H9 (cell line): ENCODE results near the gene ZMYND8. TPM values are rescaled to one million over a fixed set of nuclear protein-coding genes. Genes with fewer than 3 reads are reported as not detected.

ENCODE experiments used
- DNase-seq: peaks from one replicate; pipeline ENCODE4 v3.0.0-alpha.2; 2017
- H2AFZ ChIP-seq: one replicate; pipeline ENCODE4 v1.6.1; 2013; ENCODE audit warnings: mild to moderate bottlenecking, low read length, control low read depth, moderate library complexity
- H2AK5ac ChIP-seq: 2 replicates; pipeline ENCODE4 v1.6.1; 2013; ENCODE audit warnings: low read length, control low read depth, mixed read lengths; ENCODE audit not compliant: insufficient read length
- H2BK120ac ChIP-seq: one replicate; pipeline ENCODE4 v1.6.1; 2013; ENCODE audit warnings: low read depth, mild to moderate bottlenecking, low read length, control low read depth, inconsistent platforms; ENCODE audit not compliant: poor library complexity, severe bottlenecking
- H2BK12ac ChIP-seq: 2 replicates; pipeline ENCODE4 v1.6.1; 2013; ENCODE audit warnings: low read length, control low read depth, mixed read lengths, low read depth; ENCODE audit not compliant: insufficient read length
- H2BK15ac ChIP-seq: 2 replicates; pipeline ENCODE4 v1.6.1; 2013; ENCODE audit warnings: low read depth, low read length, control low read depth
- H2BK20ac ChIP-seq: one replicate; pipeline ENCODE4 v1.6.1; 2013; ENCODE audit warnings: low read depth, mild to moderate bottlenecking, low read length, control low read depth, inconsistent platforms; ENCODE audit not compliant: poor library complexity, severe bottlenecking
- H2BK5ac ChIP-seq: 2 replicates; pipeline ENCODE4 v1.6.1; 2013; ENCODE audit warnings: low read length, control low read depth, mixed read lengths; ENCODE audit not compliant: insufficient read length
- H3K14ac ChIP-seq: 2 replicates; pipeline ENCODE4 v1.6.1; 2013; ENCODE audit warnings: low read length, control low read depth; ENCODE audit not compliant: insufficient read depth
- H3K18ac ChIP-seq: 2 replicates; pipeline ENCODE4 v1.6.1; 2013; ENCODE audit warnings: low read depth, mild to moderate bottlenecking, mixed read lengths, low read length, control low read depth; ENCODE audit not compliant: insufficient read length
- H3K23ac ChIP-seq: 2 replicates; pipeline ENCODE4 v1.6.1; 2013; ENCODE audit warnings: low read length, control low read depth, mixed read lengths, low read depth; ENCODE audit not compliant: insufficient read length
- H3K23me2 ChIP-seq: 2 replicates; pipeline ENCODE4 v1.6.1; 2013; ENCODE audit warnings: low read depth, mild to moderate bottlenecking, mixed read lengths, low read length, control low read depth; ENCODE audit not compliant: insufficient read length, poor library complexity, severe bottlenecking
- H3K27ac ChIP-seq: 2 replicates; pipeline ENCODE4 v1.5.1; 2013; ENCODE audit warnings: low read length, control low read depth, mixed read lengths, low read depth; ENCODE audit not compliant: insufficient read length
- H3K27me3 ChIP-seq: 2 replicates; pipeline ENCODE4 v1.6.1; 2013; ENCODE audit warnings: low read length, control low read depth, inconsistent platforms; ENCODE audit not compliant: insufficient read depth
- H3K4ac ChIP-seq: 2 replicates; pipeline ENCODE4 v1.6.1; 2013; ENCODE audit warnings: low read depth, mild to moderate bottlenecking, control low read depth, inconsistent platforms, low read length, moderate library complexity
- H3K4me1 ChIP-seq: 2 replicates; pipeline ENCODE4 v1.6.1; 2013; ENCODE audit warnings: low read length, control low read depth, inconsistent platforms; ENCODE audit not compliant: insufficient read depth
- H3K4me2 ChIP-seq: 2 replicates; pipeline ENCODE4 v1.6.1; 2013; ENCODE audit warnings: low read length, control low read depth, mixed read lengths; ENCODE audit not compliant: insufficient read length, insufficient read depth
- H3K56ac ChIP-seq: 2 replicates; pipeline ENCODE4 v1.6.1; 2013; ENCODE audit warnings: low read depth, mild to moderate bottlenecking, mixed read lengths, low read length, control low read depth; ENCODE audit not compliant: insufficient read length
- H3K79me1 ChIP-seq: 2 replicates; pipeline ENCODE4 v1.6.1; 2013; ENCODE audit warnings: low read depth, mild to moderate bottlenecking, moderate library complexity, low read length, control low read depth, inconsistent platforms; ENCODE audit not compliant: insufficient read depth, poor library complexity, severe bottlenecking
- H3K79me2 ChIP-seq: 2 replicates; pipeline ENCODE4 v1.6.1; 2013; ENCODE audit warnings: low read length, control low read depth, inconsistent platforms; ENCODE audit not compliant: insufficient read depth
- H3K9ac ChIP-seq: 2 replicates; pipeline ENCODE4 v1.6.1; 2013; ENCODE audit warnings: low read length, control low read depth, mixed read lengths; ENCODE audit not compliant: insufficient read length; ENCODE audit errors: extremely low read depth
- H3K9me3 ChIP-seq: one replicate; pipeline ENCODE4 v1.6.1; 2013; ENCODE audit warnings: low read depth, low read length, inconsistent platforms; ENCODE audit not compliant: control insufficient read depth
- H3T11ph ChIP-seq: one replicate; pipeline ENCODE4 v1.6.1; 2013; ENCODE audit warnings: mild to moderate bottlenecking, low read length, control low read depth, inconsistent platforms
- H4K20me1 ChIP-seq: one replicate; pipeline ENCODE4 v1.6.1; 2013; ENCODE audit not compliant: control insufficient read depth, insufficient read length, insufficient read depth
- H4K5ac ChIP-seq: 2 replicates; pipeline ENCODE4 v1.6.1; 2013; ENCODE audit warnings: low read depth, mild to moderate bottlenecking, mixed read lengths, low read length, control low read depth; ENCODE audit not compliant: insufficient read length
- H4K8ac ChIP-seq: replicated peaks from 2 replicates; pipeline ENCODE4 v1.6.1; 2013; ENCODE audit warnings: low read length, control low read depth, mixed read lengths, low read depth; ENCODE audit not compliant: insufficient read length
- H4K91ac ChIP-seq: 2 replicates; pipeline ENCODE4 v1.6.1; 2013; ENCODE audit warnings: low read depth, mild to moderate bottlenecking, moderate library complexity, mixed read lengths, low read length, control low read depth; ENCODE audit not compliant: insufficient read length
- H3K27ac Mint-ChIP-seq, 3 experiments: 2 replicates in 2 of 3; 3 replicates in 1 of 3; pipeline ENCODE4 v1.8.0; 2020 to 2021; ENCODE audit warnings: mixed read lengths in 3 of 3, mild to moderate bottlenecking in 1 of 3, moderate library complexity in 1 of 3
- H3K27me3 Mint-ChIP-seq: 2 replicates; pipeline ENCODE4 v1.8.0; 2021; ENCODE audit warnings: low read depth, mild to moderate bottlenecking, moderate library complexity, mixed read lengths
- H3K36me3 Mint-ChIP-seq, 3 experiments: 2 replicates in 2 of 3; 3 replicates in 1 of 3; pipeline ENCODE4 v1.8.0; 2020 to 2021; ENCODE audit warnings: low read depth in 3 of 3, mixed read lengths in 3 of 3; ENCODE audit not compliant: insufficient read depth in 1 of 3
- H3K4me1 Mint-ChIP-seq, 2 experiments: 2 replicates each; pipeline ENCODE4 v1.8.0; 2020; ENCODE audit warnings: mixed read lengths in 2 of 2
- H3K4me3 Mint-ChIP-seq, 2 experiments: 2 replicates in 1 of 2; 3 replicates in 1 of 2; pipeline ENCODE4 v1.8.0; 2020 to 2021; ENCODE audit warnings: mild to moderate bottlenecking in 2 of 2, mixed read lengths in 2 of 2, moderate library complexity in 1 of 2
- H3K9me3 Mint-ChIP-seq, 2 experiments: 2 replicates in 1 of 2; 3 replicates in 1 of 2; pipeline ENCODE4 v1.8.0; 2020; ENCODE audit warnings: mild to moderate bottlenecking in 2 of 2, mixed read lengths in 2 of 2, moderate library complexity in 1 of 2
- WGBS: extraction: QIAGEN DNeasy Blood & Tissue Kit; methylation state at CpG from one replicate; pipeline ENCODE4 v1.1.7; 2013; ENCODE audit warnings: missing lambda C conversion rate, low lambda C conversion rate, mixed read lengths; ENCODE audit not compliant: insufficient read length; ENCODE audit errors: extremely low coverage; 5-methylcytosine and 5-hydroxymethylcytosine counted together
- total RNA-seq: library from RNA; stranded (reverse); gene quantifications from 2 replicates; pipeline ENCODE4 v1.2.1, GENCODE V29; 2021
- TF ChIP-seq, protein P1 (sequence below): fragments of 200-600 bp; sonication (generic); conservative IDR thresholded peaks from 3 replicates; pipeline ENCODE4 v1.8.0; 2021; ENCODE audit warnings: antibody characterized with exemption, mild to moderate bottlenecking

Gene ZMYND8
- total RNA-seq, 1 experiment from 2014 or later, result 158 TPM

DNA sequence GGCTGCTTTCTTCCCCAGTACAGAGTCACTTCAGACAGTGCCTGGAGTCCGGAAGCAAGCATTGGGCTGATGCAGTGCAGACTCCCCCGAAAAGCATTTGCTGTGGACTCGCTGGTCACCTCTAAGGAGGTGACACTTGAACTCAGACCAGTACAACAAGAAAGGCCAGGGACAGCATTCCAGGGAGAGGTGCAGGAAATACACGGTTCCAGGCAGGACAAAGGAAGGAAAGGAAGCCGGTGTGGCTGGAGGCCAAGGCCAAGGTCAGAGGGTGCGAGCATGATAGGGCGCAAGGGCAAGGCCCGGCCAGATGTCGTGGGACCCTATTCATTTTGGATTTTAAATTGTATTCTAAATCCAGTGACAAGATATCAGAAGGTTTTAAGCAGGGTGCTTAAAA, 160.9 kb downstream of the ZMYND8 start:
- no CpG with 5 or more reads among the region's 9 CpGs for WGBS
- no peaks in the 10 kb centered on the region for H3K9me3 Mint-ChIP-seq
- H3K14ac ChIP-seq, result no peak overlapping the region
- H2BK12ac ChIP-seq, result no peak overlapping the region
- H3K4me1 ChIP-seq, result no peaks in the 10 kb centered on the region
- H3K27ac ChIP-seq, result no peak overlapping the region
- H2BK15ac ChIP-seq, result no peak overlapping the region
- no peak overlapping the region for H2BK20ac ChIP-seq
- no peaks in the 10 kb centered on the region for H3K27me3 Mint-ChIP-seq
- H4K91ac ChIP-seq, result no peak overlapping the region
- H3K9me3 ChIP-seq, result no peaks in the 10 kb centered on the region
- H3K4ac ChIP-seq, result no peak overlapping the region
- no peaks in the 10 kb centered on the region for H3K79me2 ChIP-seq
- H2BK120ac ChIP-seq, result no peak overlapping the region
- H3K27ac Mint-ChIP-seq, result peak overlapping the region in 2 of 3 experiments; percentile 7 to 38; a peak in 4 of 7 replicates
- no peak overlapping the region for H3K56ac ChIP-seq
- TF ChIP-seq, protein P1, sequence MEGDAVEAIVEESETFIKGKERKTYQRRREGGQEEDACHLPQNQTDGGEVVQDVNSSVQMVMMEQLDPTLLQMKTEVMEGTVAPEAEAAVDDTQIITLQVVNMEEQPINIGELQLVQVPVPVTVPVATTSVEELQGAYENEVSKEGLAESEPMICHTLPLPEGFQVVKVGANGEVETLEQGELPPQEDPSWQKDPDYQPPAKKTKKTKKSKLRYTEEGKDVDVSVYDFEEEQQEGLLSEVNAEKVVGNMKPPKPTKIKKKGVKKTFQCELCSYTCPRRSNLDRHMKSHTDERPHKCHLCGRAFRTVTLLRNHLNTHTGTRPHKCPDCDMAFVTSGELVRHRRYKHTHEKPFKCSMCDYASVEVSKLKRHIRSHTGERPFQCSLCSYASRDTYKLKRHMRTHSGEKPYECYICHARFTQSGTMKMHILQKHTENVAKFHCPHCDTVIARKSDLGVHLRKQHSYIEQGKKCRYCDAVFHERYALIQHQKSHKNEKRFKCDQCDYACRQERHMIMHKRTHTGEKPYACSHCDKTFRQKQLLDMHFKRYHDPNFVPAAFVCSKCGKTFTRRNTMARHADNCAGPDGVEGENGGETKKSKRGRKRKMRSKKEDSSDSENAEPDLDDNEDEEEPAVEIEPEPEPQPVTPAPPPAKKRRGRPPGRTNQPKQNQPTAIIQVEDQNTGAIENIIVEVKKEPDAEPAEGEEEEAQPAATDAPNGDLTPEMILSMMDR, result no peak
- H2AK5ac ChIP-seq, result no peak overlapping the region
- H3K4me3 Mint-ChIP-seq, result no peak overlapping the region
- no peaks in the 10 kb centered on the region for H3K36me3 Mint-ChIP-seq
- peaks cover 4 to 7% of the 10 kb centered on the region in 2 experiments for H3K4me1 Mint-ChIP-seq
- H4K5ac ChIP-seq, result no peak overlapping the region
- H4K20me1 ChIP-seq, result no peaks in the 10 kb centered on the region
- no peak overlapping the region for H3K18ac ChIP-seq
- no peaks in the 10 kb centered on the region for H3K79me1 ChIP-seq
- H4K8ac ChIP-seq, result no peak overlapping the region
- no peak overlapping the region for H3T11ph ChIP-seq
- no peaks in the 10 kb centered on the region for H3K27me3 ChIP-seq
- DNase-seq, result no peak
- no peak overlapping the region for H2BK5ac ChIP-seq
- no peak overlapping the region for H3K4me2 ChIP-seq
- H3K23ac ChIP-seq, result no peak overlapping the region
- H3K23me2 ChIP-seq, result no peaks in the 10 kb centered on the region
- no peak overlapping the region for H3K9ac ChIP-seq
- no peak overlapping the region for H2AFZ ChIP-seq
